Naive thymus-derived CD4-positive, alpha-beta T cell (primary cell): Measurements from ENCODE around the gene S100A3. TPM values are rescaled to one million over a fixed set of nuclear protein-coding genes. Genes with fewer than 3 reads are reported as not detected.

ENCODE experiments used
- ATAC-seq: fragments of 150-1000 bp; cut with Tn5 transposase; 2 replicates; pipeline ENCODE4 v1.10.0; 2021; ENCODE audit warnings: mild to moderate bottlenecking, moderate library complexity
- CTCF ChIA-PET: fragments of 350-600 bp; sonication (Branson Sonifier 250); formaldehyde crosslinking; loops from one replicate; lab custom pipeline; 2021; ENCODE audit warnings: antibody characterized with exemption; lab: Charles Lee
- POLR2A ChIA-PET: fragments of 350-600 bp; sonication (Branson Sonifier 250); formaldehyde crosslinking; loops from one replicate; lab custom pipeline; 2021; ENCODE audit warnings: antibody characterized with exemption, inconsistent platforms; lab: Charles Lee
- DNase-seq, 9 donors: peaks; one replicate each; pipeline versions ENCODE4 v3.0.0 to v3.0.0-alpha.2; 2020 to 2022; ENCODE audit warnings: mixed read lengths in 1 of 9
- H3K27ac ChIP-seq: one replicate; pipeline ENCODE4 v1.7.0; 2013; ENCODE audit warnings: mild to moderate bottlenecking, low read depth, low read length, moderate library complexity
- H3K27me3 ChIP-seq, 2 donors: one replicate each; pipeline ENCODE4 v1.7.0; 2013; ENCODE audit warnings: low read length in 2 of 2, mild to moderate bottlenecking in 2 of 2, moderate library complexity in 2 of 2; ENCODE audit not compliant: control insufficient read depth in 2 of 2, insufficient read depth in 2 of 2
- H3K36me3 ChIP-seq, 3 experiments: 1 replicate in 2 of 3; 2 replicates in 1 of 3; pipeline ENCODE4 v1.7.0; 2013; ENCODE audit warnings: low read length in 3 of 3, mild to moderate bottlenecking in 3 of 3, moderate library complexity in 1 of 3; ENCODE audit not compliant: insufficient read depth in 3 of 3, control insufficient read depth in 2 of 3
- H3K4me1 ChIP-seq, 2 donors: one replicate each; pipeline ENCODE4 v1.7.0; 2013; ENCODE audit warnings: low read length in 2 of 2, mild to moderate bottlenecking in 2 of 2, moderate library complexity in 1 of 2; ENCODE audit not compliant: control insufficient read depth in 2 of 2, insufficient read depth in 2 of 2
- H3K4me3 ChIP-seq: 2 replicates; pipeline ENCODE4 v1.7.0; 2013; ENCODE audit warnings: mild to moderate bottlenecking, low read length
- H3K9me3 ChIP-seq, 3 experiments: 1 replicate in 2 of 3; 2 replicates in 1 of 3; pipeline ENCODE4 v1.7.0; 2013; ENCODE audit warnings: low read length in 3 of 3; ENCODE audit not compliant: control insufficient read depth in 2 of 3
- H3K27ac Mint-ChIP-seq, 9 donors: one replicate each; pipeline ENCODE4 v1.8.0; 2020 to 2022; ENCODE audit warnings: mixed read lengths in 9 of 9, mild to moderate bottlenecking in 8 of 9, moderate library complexity in 5 of 9, inconsistent platforms in 2 of 9
- H3K27me3 Mint-ChIP-seq, 5 donors: one replicate each; pipeline ENCODE4 v1.8.0; 2021 to 2022; ENCODE audit warnings: mixed read lengths in 5 of 5, mild to moderate bottlenecking in 1 of 5
- H3K36me3 Mint-ChIP-seq, 5 donors: one replicate each; pipeline ENCODE4 v1.8.0; 2020 to 2022; ENCODE audit warnings: mixed read lengths in 5 of 5, mild to moderate bottlenecking in 3 of 5, inconsistent platforms in 1 of 5
- H3K4me1 Mint-ChIP-seq, 7 donors: one replicate each; pipeline ENCODE4 v1.8.0; 2020 to 2022; ENCODE audit warnings: mixed read lengths in 7 of 7, mild to moderate bottlenecking in 3 of 7, inconsistent platforms in 1 of 7
- H3K4me3 Mint-ChIP-seq, 10 donors: one replicate each; pipeline ENCODE4 v1.8.0; 2020 to 2022; ENCODE audit warnings: mild to moderate bottlenecking in 10 of 10, mixed read lengths in 10 of 10, moderate library complexity in 6 of 10, inconsistent platforms in 2 of 10
- H3K9me3 Mint-ChIP-seq, 11 donors: one replicate each; pipeline ENCODE4 v1.8.0; 2020 to 2022; ENCODE audit warnings: mixed read lengths in 11 of 11, mild to moderate bottlenecking in 4 of 11, inconsistent platforms in 1 of 11, moderate library complexity in 1 of 11
- intact Hi-C, 2 donors: fragments of 100-400 bp; cut with micrococcal nuclease; formaldehyde crosslinking; loops; one replicate each; pipeline ENCODE4 v1.15.1; 2023
- polyA plus RNA-seq, 2 donors: library from polyadenylated mRNA; unstranded; fragments of 300-500 nt; fragmentation: Illumina TruSeq; gene quantifications; one replicate each; pipeline ENCODE4 v1.2.3, GENCODE V29; 2021
- total RNA-seq, 6 experiments: library from RNA in 5 of 6; stranded (reverse) in 5 of 6; gene quantifications; 1 replicate in 5 of 6; 2 replicates in 1 of 6; pipeline ENCODE4 v1.2.3 and lab custom pipeline; 2021 to 2026

Gene S100A3
- total and polyA plus RNA-seq, 7 experiments from 2014 or later: not detected

- intact Hi-C loops: loop anchor here in 1 of 2 donors (5.0 kb wide), 2 partner anchors 38 to 177 kb away; partner anchors contain the start of gene INTS3
- H3K9me3 ChIP-seq: no peaks in the 10 kb centered on the region
- no peak overlapping the region for H3K4me3 ChIP-seq
- no peak for ATAC-seq
- CTCF ChIA-PET: interaction anchor here (0.6 to 2.3 kb wide), 5 partner anchors 12 to 18 kb away, joined by 3 to 7 read pairs (median 5); partner anchors contain the start of gene S100A6
- H3K27me3 Mint-ChIP-seq: no peaks in the 10 kb centered on the region
- DNase-seq: no peak
- peaks cover 8 to 24% of the 10 kb centered on the region in 2 donors for H3K4me1 ChIP-seq
- H3K36me3 ChIP-seq: no peaks in the 10 kb centered on the region
- no peak overlapping the region for H3K4me3 Mint-ChIP-seq
- H3K27ac ChIP-seq: no peak overlapping the region
- H3K9me3 Mint-ChIP-seq: peaks cover 0 to 1% (median 0%) of the 10 kb centered on the region in 11 donors
- peaks cover 28 to 53% (median 34%) of the 10 kb centered on the region in 7 donors for H3K4me1 Mint-ChIP-seq
- H3K27ac Mint-ChIP-seq: peak overlapping the region in 3 of 9 donors; percentile 16 to 61 (median 17)
- H3K27me3 ChIP-seq: no peaks in the 10 kb centered on the region
- POLR2A ChIA-PET: interaction anchor here (1.0 to 2.7 kb wide), 2 partner anchors 9 to 16 kb away, joined by 4 to 28 read pairs; partner anchors contain the start of genes S100A5 and S100A6
- H3K36me3 Mint-ChIP-seq: peaks cover 0 to 6% (median 0%) of the 10 kb centered on the region in 5 donors
Measured at GRCh38 chr1:153549741-153550397, 811 bp upstream of the S100A3 start.

- peaks cover 41 to 62% (median 54%) of the 10 kb centered on the region in 7 donors for H3K4me1 Mint-ChIP-seq
Measured at GRCh38 chr1:153547560-153548551, 1.2 kb downstream of the S100A3 start.

DNA sequence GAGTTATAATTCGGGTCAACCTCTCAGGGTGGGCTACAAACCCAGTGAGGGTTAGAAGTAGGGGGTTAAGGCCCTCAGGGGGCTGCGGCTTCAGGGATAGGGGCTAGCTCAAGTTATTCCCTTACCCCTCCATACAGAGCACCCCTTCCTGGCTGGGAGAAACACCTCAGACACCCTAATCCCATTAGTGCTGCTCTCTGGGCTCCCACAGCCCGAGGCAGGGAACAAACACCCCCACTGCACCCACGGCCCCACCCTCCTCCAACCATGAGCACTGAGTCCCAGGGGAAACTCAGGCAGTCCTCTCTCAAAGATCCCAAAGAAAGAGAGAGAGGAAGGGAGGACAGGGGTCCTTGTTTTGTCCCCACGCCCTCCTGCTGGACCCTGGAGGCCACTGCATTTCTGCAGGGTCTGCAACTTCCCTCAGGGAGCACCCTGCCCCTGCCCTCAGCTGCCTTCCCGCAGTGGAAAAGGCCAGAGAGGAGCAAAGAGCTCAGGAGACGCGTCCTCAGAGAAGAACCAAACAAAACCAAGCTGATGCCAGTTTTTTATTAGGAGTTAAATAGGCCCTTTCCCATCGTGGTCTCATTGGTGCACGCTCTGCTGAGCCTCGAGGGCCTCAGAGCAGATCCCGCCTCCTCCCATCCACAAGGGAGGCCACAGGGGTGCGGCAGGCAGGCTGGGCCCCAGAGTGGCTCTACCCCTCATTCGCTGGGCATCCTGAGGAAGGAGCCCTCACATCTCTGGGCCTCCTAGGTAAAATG is 2.1 kb downstream of the S100A3 start:
- H3K36me3 ChIP-seq: peaks cover 0 to 15% (median 11%) of the 10 kb centered on the region in 3 experiments
- H3K4me1 ChIP-seq: peaks cover 37 to 53% of the 10 kb centered on the region in 2 donors
- no peaks in the 10 kb centered on the region for H3K9me3 ChIP-seq
- Mint-ChIP-seq H3K4me3 (peak overlapping the region in 5 of 10 donors; percentile 58 to 97 (median 87)), H3K27me3 (no peaks in the 10 kb centered on the region), H3K9me3 (no peaks in the 10 kb centered on the region), H3K4me1 (peaks cover 49 to 71% (median 63%) of the 10 kb centered on the region in 7 donors), H3K27ac (peak overlapping the region; percentile 93 to 99 (median 98)), H3K36me3 (peaks cover 8 to 28% (median 14%) of the 10 kb centered on the region in 5 donors)
- peak overlapping the region; percentile 79 for H3K27ac ChIP-seq
- intact Hi-C loops: loop anchor here (2.0 to 5.0 kb wide), 3 partner anchors 14 to 180 kb away; partner anchors contain the start of gene INTS3 (in 1 of the 2)
- no peak overlapping the region for H3K4me3 ChIP-seq
- no peak for DNase-seq
- ATAC-seq: no peak
- no peaks in the 10 kb centered on the region for H3K27me3 ChIP-seq
- ChIA-PET POLR2A (interaction anchor here (0.9 to 9.5 kb wide), 3 partner anchors 7 to 125 kb away, joined by 3 to 268 read pairs (median 15); partner anchors contain the start of gene S100A6), CTCF (interaction anchor here (4.9 kb wide), 1 partner anchor 13 kb away, joined by 97 read pairs; the partner anchor contains the start of gene S100A6)

More at GRCh38 chr1:153547560-153548551, 1.2 kb downstream of the S100A3 start:
- peaks cover 8 to 23% (median 13%) of the 10 kb centered on the region in 5 donors for H3K36me3 Mint-ChIP-seq
- Histone ChIP-seq H3K36me3 (peaks cover 0 to 15% (median 11%) of the 10 kb centered on the region in 3 experiments), H3K9me3 (no peaks in the 10 kb centered on the region), H3K4me3 (no peak overlapping the region), H3K4me1 (peaks cover 28 to 44% of the 10 kb centered on the region in 2 donors), H3K27me3 (no peaks in the 10 kb centered on the region), H3K27ac (no peak overlapping the region)
- intact Hi-C loops: loop anchor here (2.0 to 5.0 kb wide), 3 partner anchors 15 to 179 kb away; partner anchors contain the start of gene INTS3 (in 1 of the 2)
- ChIA-PET POLR2A (interaction anchor here (0.6 to 9.5 kb wide), 4 partner anchors 13 to 236 kb away, joined by 3 to 268 read pairs (median 3); partner anchors contain the start of gene S100A6), CTCF (interaction anchor here (0.6 to 4.9 kb wide), 4 partner anchors 8 to 14 kb away, joined by 3 to 97 read pairs (median 4); partner anchors contain the start of gene S100A6)
- no peak for ATAC-seq
- no peaks in the 10 kb centered on the region for H3K9me3 Mint-ChIP-seq
- H3K27ac Mint-ChIP-seq: peak overlapping the region in 8 of 9 donors; percentile 32 to 76 (median 60)
- H3K27me3 Mint-ChIP-seq: no peaks in the 10 kb centered on the region
- no peak for DNase-seq
- peak overlapping the region in 1 of 10 donors; percentile 45 for H3K4me3 Mint-ChIP-seq

DNA sequence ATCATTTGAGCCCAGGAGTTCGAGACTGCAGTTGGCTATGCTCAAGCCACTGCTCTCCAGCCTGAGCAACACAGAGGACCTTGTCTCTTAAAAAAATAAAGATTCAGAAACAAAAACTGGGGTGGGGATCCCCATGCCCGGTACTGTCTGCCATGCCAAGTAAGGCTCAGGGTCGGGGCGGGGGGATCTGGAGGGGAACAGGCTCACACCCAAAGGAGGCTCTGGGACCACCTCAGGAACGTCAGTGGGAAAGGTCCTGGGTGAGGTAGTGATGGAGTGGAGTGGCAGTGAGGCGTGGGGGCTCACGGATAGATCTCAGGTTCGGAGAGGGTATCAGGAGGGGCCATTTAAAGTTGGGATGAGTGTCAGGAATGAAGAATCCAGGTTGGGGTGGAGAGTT is 2.7 kb downstream of the S100A3 start:
- H3K4me3 Mint-ChIP-seq: peak overlapping the region in 9 of 10 donors; percentile 86 to 97 (median 89)
- ATAC-seq: no peak

More for the DNA sequence above, 2.7 kb downstream of the S100A3 start:
- Mint-ChIP-seq H3K4me1 (peaks cover 56 to 77% (median 69%) of the 10 kb centered on the region in 7 donors), H3K27me3 (no peaks in the 10 kb centered on the region), H3K27ac (peak overlapping the region; percentile 93 to 99 (median 98)), H3K36me3 (peaks cover 8 to 32% (median 15%) of the 10 kb centered on the region in 5 donors), H3K9me3 (no peaks in the 10 kb centered on the region)
- POLR2A ChIA-PET: interaction anchor here (1.4 to 9.5 kb wide), 5 partner anchors 8 to 88 kb away, joined by 5 to 268 read pairs (median 13); partner anchors contain the start of genes CHTOP and S100A6
- Histone ChIP-seq H3K27ac (peak overlapping the region; percentile 79), H3K4me1 (peaks cover 43 to 59% of the 10 kb centered on the region in 2 donors), H3K27me3 (no peaks in the 10 kb centered on the region), H3K4me3 (no peak overlapping the region), H3K36me3 (peaks cover 0 to 15% (median 11%) of the 10 kb centered on the region in 3 experiments), H3K9me3 (no peaks in the 10 kb centered on the region)
- CTCF ChIA-PET: interaction anchor here (0.6 to 4.9 kb wide), 3 partner anchors 13 to 36 kb away, joined by 3 to 97 read pairs (median 27); partner anchors contain the start of gene S100A6
- intact Hi-C loops: loop anchor here (2.0 to 5.0 kb wide), 3 partner anchors 14 to 181 kb away; partner anchors contain the start of gene INTS3 (in 1 of the 2)
- no peak for DNase-seq
